SK-N-SH (cell line): Measurements from ENCODE around the gene RGL4.

Source experiments
- CTCF ChIP-seq: fragments of 200-600 bp; sonication (generic); IDR thresholded peaks from 2 replicates; pipeline ENCODE4 v1.6.1; 2017; ENCODE audit warnings: antibody characterized with exemption, mild to moderate bottlenecking, moderate library complexity
- IRF3 ChIP-seq: fragments of 150-350 bp; IDR thresholded peaks from 2 replicates; pipeline ENCODE4 v1.6.1; 2016; ENCODE audit warnings: mild to moderate bottlenecking, low read depth, low read length
- MAX ChIP-seq: IDR thresholded peaks from 2 replicates; pipeline ENCODE4 v1.4.0; 2012; ENCODE audit warnings: low read depth
- RAD21 ChIP-seq: IDR thresholded peaks from 2 replicates; pipeline ENCODE4 v1.6.1; 2012; ENCODE audit warnings: mild to moderate bottlenecking, low read length
- REST ChIP-seq: IDR thresholded peaks from 2 replicates; pipeline ENCODE4 v1.6.1; 2012; ENCODE audit warnings: mild to moderate bottlenecking, low read depth, low read length, moderate library complexity
- TAF1 ChIP-seq: IDR thresholded peaks from 2 replicates; pipeline ENCODE4 v1.6.1; 2012; ENCODE audit warnings: low read depth, mild to moderate bottlenecking, low read length, moderate library complexity, borderline replicate concordance
- USF1 ChIP-seq: IDR thresholded peaks from 2 replicates; pipeline ENCODE4 v1.4.0; 2012; ENCODE audit warnings: low read depth, borderline replicate concordance
- ZBTB33 ChIP-seq: IDR thresholded peaks from 2 replicates; pipeline ENCODE4 v1.4.0; 2012; ENCODE audit warnings: low read depth, borderline replicate concordance

GRCh38 chr22:23709107-23709506 lies 18.3 kb downstream of the RGL4 start:
- TF ChIP-seq TAF1: no peak
- TF ChIP-seq IRF3: no peak
- no peak for TF ChIP-seq USF1
- TF ChIP-seq REST: no peak
- TF ChIP-seq CTCF: no peak
- TF ChIP-seq ZBTB33: no peak
- no peak for TF ChIP-seq RAD21
- TF ChIP-seq MAX: no peak
